ENCODE results near the gene MLST8. TPM values are rescaled to one million over a fixed set of nuclear protein-coding genes. Genes with fewer than 3 reads are reported as not detected.
"Not testable (repeated sequence)": the region's sequence is repeated elsewhere in the genome, so short reads cannot be mapped to it uniquely, and the experiment has no call there.

MLST8 gene
- total RNA-seq, 3 donors from 2014 or later = 25.5 to 30.9 (median 29.8) TPM

DNA sequence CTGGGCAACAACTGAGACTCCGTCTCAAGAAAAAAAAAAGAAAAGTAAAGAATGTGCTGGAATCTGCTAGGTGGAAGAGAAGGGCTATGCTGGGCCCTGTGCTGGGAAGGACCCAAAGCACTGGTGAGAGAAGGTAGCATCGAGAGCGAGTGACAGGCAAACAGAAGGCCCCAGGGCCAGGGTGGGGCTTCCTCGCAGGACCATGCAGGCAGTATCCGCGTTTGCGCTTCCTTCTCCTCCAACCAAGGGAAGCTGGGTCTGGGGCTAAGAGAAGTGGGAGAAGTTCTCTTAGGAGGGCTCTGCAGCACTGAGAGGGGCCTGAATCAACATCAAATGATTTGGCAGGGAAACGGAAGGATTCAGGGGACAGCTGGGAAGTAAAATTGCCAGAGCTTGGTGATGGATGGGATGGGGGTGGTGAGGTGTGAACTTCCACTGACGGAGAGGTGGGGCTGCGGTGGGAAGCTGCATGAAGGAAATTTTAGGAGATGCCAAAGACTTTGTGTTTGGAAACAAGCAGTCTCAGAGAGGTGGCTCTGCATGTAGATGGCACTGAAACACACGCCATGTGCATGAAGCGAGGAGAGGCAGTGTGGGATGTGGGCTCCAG is 51.4 kb downstream of the MLST8 start:
- intact Hi-C loops (cut with DNase I, micrococcal nuclease) = no loop called here
- Histone ChIP-seq H3K4me3 (no peak overlapping the region), H3K36me3 (ENCODE audit: low read depth) (peaks cover 27% of the 10 kb centered on the region), H3K9me3 (no peaks in the 10 kb centered on the region), H3K4me1 (ENCODE audit: low read depth) (peaks cover 10% of the 10 kb centered on the region)
- DNase-seq (no peak), ATAC-seq (no peak)
- TF ChIP-seq, protein P1, sequence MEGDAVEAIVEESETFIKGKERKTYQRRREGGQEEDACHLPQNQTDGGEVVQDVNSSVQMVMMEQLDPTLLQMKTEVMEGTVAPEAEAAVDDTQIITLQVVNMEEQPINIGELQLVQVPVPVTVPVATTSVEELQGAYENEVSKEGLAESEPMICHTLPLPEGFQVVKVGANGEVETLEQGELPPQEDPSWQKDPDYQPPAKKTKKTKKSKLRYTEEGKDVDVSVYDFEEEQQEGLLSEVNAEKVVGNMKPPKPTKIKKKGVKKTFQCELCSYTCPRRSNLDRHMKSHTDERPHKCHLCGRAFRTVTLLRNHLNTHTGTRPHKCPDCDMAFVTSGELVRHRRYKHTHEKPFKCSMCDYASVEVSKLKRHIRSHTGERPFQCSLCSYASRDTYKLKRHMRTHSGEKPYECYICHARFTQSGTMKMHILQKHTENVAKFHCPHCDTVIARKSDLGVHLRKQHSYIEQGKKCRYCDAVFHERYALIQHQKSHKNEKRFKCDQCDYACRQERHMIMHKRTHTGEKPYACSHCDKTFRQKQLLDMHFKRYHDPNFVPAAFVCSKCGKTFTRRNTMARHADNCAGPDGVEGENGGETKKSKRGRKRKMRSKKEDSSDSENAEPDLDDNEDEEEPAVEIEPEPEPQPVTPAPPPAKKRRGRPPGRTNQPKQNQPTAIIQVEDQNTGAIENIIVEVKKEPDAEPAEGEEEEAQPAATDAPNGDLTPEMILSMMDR (IDR thresholded peaks at IDR 0.05) = no peak

DNA sequence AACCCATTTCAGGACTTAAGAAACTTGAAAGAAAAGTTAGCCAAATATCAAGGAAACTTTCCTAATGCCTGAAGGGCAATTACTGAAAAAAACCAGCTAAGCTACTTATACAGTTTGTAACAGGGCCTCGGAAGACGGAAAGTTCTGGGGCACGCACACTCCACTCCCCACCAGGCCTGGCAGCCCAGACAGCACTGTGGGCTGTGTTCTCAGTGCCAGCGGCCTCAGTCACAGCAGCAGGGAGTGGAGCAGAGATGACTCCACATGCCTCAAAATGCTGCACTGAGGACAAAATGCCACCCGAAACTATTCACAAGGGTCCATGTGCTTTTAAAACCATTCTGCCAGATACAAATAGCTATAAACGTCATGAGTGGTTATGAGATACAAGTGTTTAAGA is 52.5 kb downstream of the MLST8 start:
- intact Hi-C loops (cut with DNase I, micrococcal nuclease) = no loop called here
- H3K9me3 ChIP-seq = no peaks in the 10 kb centered on the region
- no peak overlapping the region for H3K4me3 ChIP-seq
- no peaks in the 10 kb centered on the region for H3K4me1 ChIP-seq (ENCODE audit: low read depth)
- DNase-seq = peak in 1 of 3 donors; percentile 21
- TF ChIP-seq, protein P1 (IDR thresholded peaks at IDR 0.05) = no peak
- ATAC-seq = no peak
- peaks cover 37% of the 10 kb centered on the region for H3K36me3 ChIP-seq (ENCODE audit: low read depth)

DNA sequence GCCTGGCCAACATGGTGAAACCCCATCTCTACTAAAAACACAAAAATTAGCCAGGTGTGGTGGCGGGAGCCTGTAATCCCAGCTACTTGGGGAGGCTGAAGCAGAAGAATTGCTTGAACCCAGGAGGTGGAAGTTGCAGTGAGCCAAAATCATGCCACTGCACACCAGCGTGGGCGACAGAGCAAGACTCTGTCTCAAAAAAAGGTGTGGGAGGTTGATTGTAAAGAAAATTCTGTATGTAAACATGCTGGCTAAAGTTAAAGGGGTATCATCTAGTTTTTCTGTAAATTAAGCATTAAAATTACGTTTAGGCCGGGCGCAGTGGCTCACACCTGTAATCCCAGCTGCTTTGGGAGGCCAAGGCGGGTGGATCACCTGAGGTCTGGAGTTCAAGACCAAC is 53.3 kb downstream of the MLST8 start:
- DNase-seq; H3K9me3 ChIP-seq; H3K4me1 ChIP-seq (ENCODE audit: low read depth); intact Hi-C loops (cut with DNase I, micrococcal nuclease); ATAC-seq; H3K4me3 ChIP-seq: not testable (repeated sequence)
- peaks cover 37% of the 10 kb centered on the region for H3K36me3 ChIP-seq (ENCODE audit: low read depth)

Other genes starting within 250 kb of the MLST8 start
- gene NDUFB10, start 245.9 kb upstream of the MLST8 start, total RNA-seq = 100 to 1,000 TPM; 204 to 212 (median 210) TPM
- gene RPS2, start 240.6 kb upstream of the MLST8 start, total RNA-seq = 1,000 to 10,000 TPM; 1,284 to 2,138 (median 1,849) TPM
- not detected for gene RNF151, start 238.6 kb upstream of the MLST8 start, total RNA-seq
- gene TBL3, start 233.4 kb upstream of the MLST8 start, total RNA-seq = 10 to 100 TPM; 21.6 to 25.5 (median 24.0) TPM
- 10 to 100 TPM; 12.2 to 39.9 (median 27.1) TPM for gene NOXO1, start 224.0 kb upstream of the MLST8 start, total RNA-seq
- gene GFER, start 221.3 kb upstream of the MLST8 start, total RNA-seq = 10 to 100 TPM; 42.1 to 75.5 (median 68.8) TPM
- 1 to 10 TPM; 1.3 to 7.9 (median 1.5) TPM for gene SYNGR3, start 215.5 kb upstream of the MLST8 start, total RNA-seq
- gene ZNF598, start 195.6 kb upstream of the MLST8 start, total RNA-seq = 10 to 100 TPM; 41.9 to 45.4 (median 42.4) TPM
- gene NPW, start 185.7 kb upstream of the MLST8 start, total RNA-seq = 1 to 10 TPM in 1 of 3 donors, under 1 TPM in 2; 0.32 to 2.1 (median 0.60) TPM
- 10 to 100 TPM; 54.5 to 65.4 (median 60.0) TPM for gene NHERF2, start 178.6 kb upstream of the MLST8 start, total RNA-seq
- gene NTHL1, start 157.6 kb upstream of the MLST8 start, total RNA-seq = 10 to 100 TPM; 23.5 to 28.2 (median 24.5) TPM
- 100 to 1,000 TPM; 140 to 161 (median 150) TPM for gene TSC2, start 157.5 kb upstream of the MLST8 start, total RNA-seq
- gene PKD1, start 69.6 kb upstream of the MLST8 start, total RNA-seq = 100 to 1,000 TPM in 1 of 3 donors, 10 to 100 TPM in 2; 63.9 to 233 (median 80.8) TPM
- gene RAB26, start 56.8 kb upstream of the MLST8 start, total RNA-seq = 10 to 100 TPM in 2 of 3 donors, 1 to 10 TPM in 1; 3.8 to 28.3 (median 15.7) TPM
- gene TRAF7, start 49.7 kb upstream of the MLST8 start, total RNA-seq = 100 to 1,000 TPM in 1 of 3 donors, 10 to 100 TPM in 2; 91.5 to 104 (median 94.0) TPM
- gene CASKIN1, start 8.8 kb upstream of the MLST8 start, total RNA-seq = 1 to 10 TPM in 2 of 3 donors, under 1 TPM in 1; 0.06 to 1.5 (median 1.0) TPM
- gene BRICD5, start 5.4 kb downstream of the MLST8 start, total RNA-seq = 10 to 100 TPM in 2 of 3 donors, 1 to 10 TPM in 1; 8.4 to 12.3 (median 12.1) TPM
- 10 to 100 TPM; 15.5 to 19.7 (median 17.6) TPM for gene PGP, start 9.4 kb downstream of the MLST8 start, total RNA-seq
- 10 to 100 TPM; 23.5 to 28.3 (median 24.2) TPM for gene E4F1, start 18.1 kb downstream of the MLST8 start, total RNA-seq
- gene DNASE1L2, start 31.0 kb downstream of the MLST8 start, total RNA-seq = 1 to 10 TPM in 2 of 3 donors, under 1 TPM in 1; 0.87 to 1.9 (median 1.1) TPM
- gene ECI1, start 46.1 kb downstream of the MLST8 start, total RNA-seq = 100 to 1,000 TPM in 1 of 3 donors, 10 to 100 TPM in 2; 88.5 to 129 (median 95.5) TPM
- 100 to 1,000 TPM; 125 to 144 (median 125) TPM for gene RNPS1, start 62.7 kb downstream of the MLST8 start, total RNA-seq
- 10 to 100 TPM in 1 of 3 donors, 1 to 10 TPM in 2; 3.0 to 13.5 (median 3.4) TPM for gene ABCA3, start 135.3 kb downstream of the MLST8 start, total RNA-seq
- gene CCNF, start 224.0 kb downstream of the MLST8 start, total RNA-seq = 10 to 100 TPM in 1 of 3 donors, 1 to 10 TPM in 2; 3.4 to 12.7 (median 3.7) TPM

All from mucosa of descending colon (tissue), 3 donors.